HG03378 (cell line): ENCODE measurements around the gene EIF3L.

Source experiments
- ATAC-seq: cut with Tn5 transposase; IDR thresholded peaks from one replicate; pipeline ENCODE4 v1.9.1; 2021; ENCODE audit warnings: mild to moderate bottlenecking, moderate library complexity; ENCODE audit not compliant: unreplicated experiment

The EIF3L gene

DNA sequence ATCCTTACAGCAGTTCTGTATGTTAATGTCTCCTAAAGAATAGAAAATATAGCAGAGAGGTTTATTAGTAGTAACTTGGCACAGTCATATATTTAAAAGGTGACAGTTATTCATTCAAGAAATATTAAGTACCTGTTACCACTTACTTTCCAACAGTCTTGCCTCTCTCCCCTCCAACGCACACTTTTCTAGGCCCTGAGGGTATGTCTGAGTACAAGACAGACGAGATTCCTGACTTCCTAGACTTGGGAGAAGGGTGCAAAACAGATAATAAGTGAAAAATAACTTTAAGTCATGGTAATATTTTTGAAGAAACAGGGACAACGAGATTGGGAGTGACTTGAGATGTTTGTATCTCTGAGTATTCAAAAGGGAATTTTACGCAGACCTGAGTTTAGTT lies 1.6 kb downstream of the EIF3L start:
- ATAC-seq, result no peak

DNA sequence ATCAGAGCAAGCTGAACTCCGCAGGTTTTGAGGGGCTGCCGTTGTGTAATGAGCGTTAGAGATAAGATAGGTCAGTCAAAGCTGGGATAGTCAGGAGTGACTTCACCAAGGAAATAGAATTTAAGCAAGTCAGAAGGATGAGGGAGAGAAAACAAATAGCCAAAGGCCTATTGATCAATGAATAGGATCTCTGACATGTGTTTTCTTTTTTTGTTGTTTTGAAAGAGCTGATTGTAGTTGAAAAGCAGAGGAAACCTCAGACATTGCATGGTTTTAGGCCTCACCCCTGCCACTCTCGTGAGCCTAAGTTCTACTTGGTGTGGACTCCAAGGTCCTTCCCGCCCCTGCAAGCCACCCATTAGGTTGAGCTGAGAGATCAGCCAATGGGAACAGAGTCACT lies 3.2 kb downstream of the EIF3L start:
- no peak for ATAC-seq

DNA sequence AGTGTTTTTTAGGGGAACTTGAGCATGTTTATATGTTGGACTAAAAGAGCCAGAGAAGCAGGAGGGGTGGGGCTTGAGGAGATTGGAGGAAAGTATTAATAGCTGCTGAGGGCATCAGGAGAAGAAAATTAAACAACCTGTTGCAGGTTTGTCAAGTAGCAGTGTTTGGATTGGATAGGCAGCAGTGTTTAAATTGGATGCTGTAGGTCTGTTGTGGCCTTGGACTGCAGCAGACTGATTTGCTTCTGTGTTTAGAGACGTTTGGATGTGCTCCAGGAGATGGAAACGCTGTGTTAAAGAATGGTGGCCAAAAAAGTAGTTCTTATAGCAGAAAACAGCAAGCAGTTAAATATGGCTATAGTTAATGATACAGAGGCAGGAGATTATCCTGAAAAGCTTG lies 5.7 kb downstream of the EIF3L start:
- ATAC-seq, result no peak

DNA sequence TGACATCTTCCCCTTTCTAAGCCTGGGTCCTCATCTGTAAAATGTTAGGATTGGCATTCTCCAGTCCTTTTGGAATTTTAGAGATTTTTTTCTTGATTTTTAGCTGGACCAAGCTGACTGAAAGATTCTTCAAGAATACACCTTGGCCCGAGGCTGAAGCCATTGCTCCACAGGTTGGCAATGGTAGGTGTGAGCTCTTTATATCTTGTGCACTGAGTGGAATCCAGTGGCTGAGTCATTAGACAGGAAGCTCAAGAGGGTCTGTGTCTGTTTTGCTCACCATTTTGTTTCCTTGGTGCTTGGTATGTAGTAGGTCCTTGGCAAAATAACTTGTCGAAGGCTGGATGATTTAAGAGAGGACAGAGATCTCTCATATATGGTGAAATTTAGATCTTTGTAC lies 6.2 kb downstream of the EIF3L start:
- no peak for ATAC-seq

DNA sequence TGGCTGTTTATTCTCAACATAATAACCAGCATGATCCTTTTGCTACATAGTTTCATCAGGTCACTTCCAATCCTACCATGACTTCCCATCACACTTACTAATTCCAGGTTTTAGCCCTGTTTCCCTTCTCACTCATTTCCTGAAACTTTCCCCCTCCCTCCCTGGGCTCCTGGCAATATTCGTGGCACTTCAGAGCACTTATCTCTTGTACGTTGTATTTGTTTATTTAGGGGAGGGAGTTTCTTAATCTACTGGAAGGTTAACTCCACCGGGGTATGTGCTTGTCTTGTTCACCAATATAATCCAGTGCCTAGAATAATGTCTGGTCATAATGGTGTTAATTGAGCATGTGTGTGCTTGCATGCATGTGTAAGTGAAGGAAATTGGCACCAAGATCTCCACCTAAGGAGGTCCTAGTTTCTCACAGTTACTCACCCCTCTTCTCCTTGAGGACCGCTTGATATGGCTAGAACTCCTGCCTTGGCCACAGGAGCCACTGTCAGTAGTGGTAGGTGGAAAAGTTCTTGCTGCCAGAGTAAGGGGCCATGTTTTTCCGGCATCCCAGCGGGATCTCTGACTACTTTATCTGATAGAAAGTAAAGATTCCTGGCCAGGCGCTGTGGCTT lies 11.7 kb downstream of the EIF3L start:
- ATAC-seq, result no peak

DNA sequence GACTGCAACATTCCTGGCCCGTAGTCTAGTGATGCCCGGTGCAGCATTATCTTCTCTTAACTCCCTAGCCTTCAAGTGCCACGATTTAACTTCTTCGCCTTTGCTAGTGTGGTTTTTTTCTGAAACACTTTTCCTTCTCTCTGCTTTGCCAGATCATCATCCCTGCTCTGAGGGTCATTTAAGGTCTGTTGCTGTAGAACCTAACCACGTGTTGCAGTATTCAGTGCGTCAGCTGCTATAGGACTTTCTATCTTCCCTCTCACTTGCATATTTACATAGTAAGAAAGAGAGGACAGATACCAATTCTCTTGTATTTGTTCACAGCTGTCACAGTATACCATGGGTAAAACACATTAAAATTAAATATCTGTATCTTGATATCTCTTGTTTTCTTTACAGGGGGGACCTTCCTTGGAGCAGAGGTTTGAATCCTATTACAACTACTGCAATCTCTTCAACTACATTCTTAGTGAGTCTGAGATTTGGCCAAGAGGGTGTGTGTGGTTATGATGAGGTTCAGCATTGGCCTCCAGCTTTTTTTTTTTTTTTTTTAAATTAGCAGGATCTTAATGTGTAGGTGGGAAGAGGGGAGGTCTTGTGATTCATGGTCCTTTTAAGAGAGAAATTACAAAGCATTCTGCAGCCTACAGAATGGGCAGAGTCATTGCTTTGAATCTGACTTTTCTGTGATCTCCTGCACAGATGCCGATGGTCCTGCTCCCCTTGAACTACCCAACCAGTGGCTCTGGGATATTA lies 13.5 kb downstream of the EIF3L start:
- no peak for ATAC-seq

DNA sequence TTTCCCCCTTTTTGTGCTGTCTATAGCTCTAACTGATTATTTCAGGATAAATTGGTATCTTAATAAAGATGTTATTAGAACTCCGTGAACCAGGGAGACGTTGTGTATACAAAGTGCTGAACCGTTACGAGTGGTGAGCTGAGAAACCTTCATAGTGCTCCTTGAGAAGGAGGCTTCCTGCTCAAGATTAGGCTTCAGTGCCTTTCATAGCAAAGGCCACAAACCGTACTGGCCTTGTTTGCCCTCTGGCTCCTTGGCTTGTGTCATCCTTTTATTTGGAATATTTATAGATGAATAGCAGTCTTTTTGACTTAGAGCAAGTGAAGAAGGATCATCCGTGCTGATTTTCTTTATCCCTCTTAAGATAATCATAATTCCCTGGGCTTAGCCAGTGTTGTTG lies 16.3 kb downstream of the EIF3L start:
- no peak for ATAC-seq

DNA sequence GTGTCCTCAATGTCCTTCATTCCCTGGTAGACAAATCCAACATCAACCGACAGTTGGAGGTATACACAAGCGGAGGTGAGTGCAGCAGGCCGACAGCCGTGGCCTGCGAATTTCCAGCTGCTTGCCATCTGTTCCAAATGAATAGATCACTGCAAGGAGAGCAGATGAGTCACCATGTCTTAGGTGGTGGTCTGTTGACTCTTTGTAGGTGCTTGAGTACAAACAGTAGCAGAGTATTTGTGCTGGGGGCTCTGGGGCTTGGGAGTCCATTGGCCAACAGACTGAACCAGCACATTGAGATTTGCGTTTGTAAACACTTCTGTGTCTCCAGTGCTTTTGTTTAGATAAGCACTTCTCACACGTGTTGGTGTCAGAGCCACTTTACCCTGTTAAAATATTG lies 21.1 kb downstream of the EIF3L start:
- no peak for ATAC-seq

DNA sequence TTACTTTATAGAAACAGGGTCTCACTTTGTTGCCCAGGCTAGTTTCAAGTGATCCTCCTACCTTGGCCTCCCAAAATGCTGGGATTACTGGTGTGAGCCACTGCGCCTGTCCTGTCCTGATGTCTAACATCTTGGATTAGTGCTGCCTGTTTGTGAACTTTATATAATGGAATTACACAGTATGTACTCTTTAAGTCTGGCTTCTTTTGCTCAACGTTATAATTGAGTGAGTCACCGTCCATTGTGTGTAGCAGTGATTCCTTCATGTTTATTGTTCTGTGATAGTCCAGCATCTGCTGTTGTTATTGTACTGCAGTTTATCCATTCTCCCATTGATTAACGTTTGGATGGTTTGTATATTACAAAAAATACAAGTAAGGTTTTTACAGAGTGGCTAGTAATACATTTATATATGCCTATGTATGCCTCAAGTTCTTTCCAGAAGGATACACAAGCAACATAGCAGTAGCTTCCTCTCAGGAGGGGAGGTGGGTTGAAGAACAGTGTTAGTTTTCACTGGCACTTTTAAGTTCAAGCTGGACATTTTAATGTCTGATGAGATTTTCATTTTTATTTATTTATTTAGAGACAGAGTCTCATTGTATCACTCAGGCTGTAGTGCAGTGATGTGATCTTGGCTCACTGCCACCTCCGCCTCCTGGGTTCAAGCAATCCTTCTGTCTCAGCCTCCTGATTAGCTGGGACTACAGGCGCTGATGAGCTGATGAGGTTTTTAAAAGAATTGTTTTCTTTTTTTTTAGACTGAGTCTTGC lies 31.6 kb downstream of the EIF3L start:
- no peak for ATAC-seq

DNA sequence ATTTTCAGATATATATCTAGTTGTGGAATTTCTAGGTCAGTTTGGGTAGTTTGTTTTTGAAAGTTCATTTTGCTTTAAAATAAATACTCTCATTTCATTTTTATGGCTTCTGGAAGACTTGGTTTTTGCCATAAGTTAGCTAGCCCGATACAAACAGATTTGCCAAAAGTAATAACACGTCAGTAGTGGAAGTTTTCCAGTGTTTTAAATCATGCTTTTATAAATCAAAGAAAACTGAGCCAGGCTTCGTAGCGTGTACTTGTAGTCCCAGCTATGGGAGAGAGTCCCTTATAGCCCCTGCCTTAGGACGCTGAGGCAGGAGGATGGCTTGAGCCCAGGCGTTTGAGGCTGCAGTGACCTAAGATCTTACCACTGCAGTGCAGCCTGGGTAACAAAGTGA lies 35.2 kb downstream of the EIF3L start:
- ATAC-seq, result no peak

DNA sequence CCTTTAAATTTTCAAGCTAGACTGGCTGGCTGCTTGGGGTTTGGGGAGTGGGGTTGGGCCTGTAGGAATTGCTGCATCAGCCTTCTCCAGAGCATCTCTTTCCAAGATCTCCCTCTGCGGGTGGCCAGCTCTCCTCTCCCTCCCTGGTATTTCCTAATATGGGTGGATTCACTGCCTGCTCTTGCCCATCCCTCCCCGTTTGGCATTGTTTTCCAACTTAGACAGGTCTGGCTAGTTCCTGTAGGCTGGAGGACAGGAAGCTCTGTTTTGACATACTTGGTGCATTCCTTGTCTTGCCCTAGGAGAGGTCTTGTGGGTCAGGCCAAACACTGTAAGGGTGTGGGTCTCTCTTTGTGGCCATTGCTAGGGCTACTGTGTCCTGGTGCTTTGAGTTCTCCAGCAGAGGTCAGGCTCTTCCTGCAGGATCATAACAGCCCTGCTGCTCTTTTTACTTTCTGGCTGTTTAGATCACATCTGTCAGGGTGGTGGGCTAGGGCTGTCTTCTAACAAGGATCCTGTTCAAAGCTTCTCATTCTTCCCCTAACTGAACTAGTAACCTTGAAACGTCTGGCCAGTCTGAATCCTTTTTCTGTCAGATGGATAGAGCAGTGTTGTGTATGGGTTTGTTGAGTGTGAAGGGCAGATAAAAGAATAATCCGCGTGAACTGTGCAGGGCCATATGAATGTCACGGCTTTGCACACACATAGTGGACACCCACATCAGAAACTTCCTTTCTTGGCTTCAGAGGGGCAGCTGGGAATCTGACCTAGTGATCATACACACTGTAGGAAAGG lies 38.6 kb downstream of the EIF3L start:
- no peak for ATAC-seq

DNA sequence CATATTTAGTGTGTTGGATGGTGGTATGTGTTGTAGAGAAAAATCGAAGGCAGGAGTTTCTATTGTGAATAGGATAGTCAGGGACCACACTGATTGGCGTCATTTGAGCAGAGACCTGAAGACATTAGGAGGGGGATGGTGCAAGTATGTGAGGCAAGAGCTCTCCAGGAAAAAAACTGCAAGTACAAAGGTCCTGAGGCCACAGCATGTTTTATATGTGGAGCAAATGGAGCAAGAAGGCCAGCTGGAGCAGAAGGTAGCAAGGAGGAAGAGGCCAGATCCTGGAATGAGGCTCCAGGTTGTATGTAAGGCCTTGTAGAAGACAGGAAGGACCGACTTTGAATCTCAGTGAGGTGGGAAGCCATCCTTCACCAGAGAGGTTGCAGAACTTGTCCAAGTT lies 42.7 kb downstream of the EIF3L start:
- no peak for ATAC-seq

DNA sequence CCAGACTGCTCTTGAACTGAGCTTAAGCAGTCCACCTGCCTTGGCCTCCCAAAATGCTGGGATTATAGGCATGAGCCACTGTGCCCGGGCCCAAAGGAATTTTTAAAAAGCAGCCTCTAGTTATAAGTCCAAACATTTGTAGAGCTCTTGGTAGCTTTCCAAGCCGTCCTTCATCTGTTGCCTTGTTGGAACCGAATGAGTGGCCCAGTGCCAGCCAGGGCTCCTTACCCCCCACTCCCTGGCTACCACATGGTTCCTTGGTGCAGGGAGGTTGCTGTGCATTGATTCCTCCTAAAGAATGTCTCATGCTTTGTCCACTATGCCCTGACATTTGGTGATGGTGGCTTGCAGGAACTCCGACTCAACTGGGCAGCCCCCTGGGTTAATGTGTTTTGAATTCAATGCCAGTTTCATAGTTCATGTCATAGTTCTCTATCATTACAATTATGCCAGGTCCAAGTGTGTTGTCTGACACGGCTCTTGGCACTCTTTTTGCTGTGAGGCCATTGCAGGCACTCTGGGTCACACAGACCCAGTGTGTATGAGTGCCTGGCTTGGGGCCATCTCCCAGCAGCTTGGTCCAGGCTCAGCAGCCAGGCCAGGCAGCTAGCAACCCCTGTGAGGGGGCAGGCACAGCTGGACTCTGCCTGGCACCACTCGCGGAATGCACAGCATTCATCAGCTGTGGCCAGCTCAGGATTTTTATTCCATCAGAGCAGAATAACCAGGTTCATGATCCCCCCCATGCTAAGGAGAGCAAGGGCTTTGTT lies 43.5 kb downstream of the EIF3L start:
- ATAC-seq, result no peak

DNA sequence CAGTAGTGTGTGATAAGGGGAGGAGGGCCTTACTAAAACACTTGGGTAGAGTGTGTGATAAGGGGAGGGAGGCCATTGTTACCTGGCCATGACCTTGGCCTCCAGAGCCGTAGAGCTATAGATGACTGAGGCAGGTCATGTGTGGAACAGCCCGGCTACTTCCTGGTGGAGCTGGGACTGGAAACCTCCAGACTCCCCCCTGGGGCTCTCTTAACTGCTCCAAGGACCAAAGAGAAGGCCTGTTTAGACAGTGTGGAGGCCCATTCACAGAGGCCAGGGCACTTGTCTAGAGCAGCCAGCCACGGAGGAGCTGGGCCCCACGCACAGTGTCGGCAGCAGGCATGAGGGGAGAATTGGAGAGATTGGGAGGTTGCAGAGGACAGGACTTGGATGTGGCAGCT lies 44.4 kb downstream of the EIF3L start:
- no peak for ATAC-seq

DNA sequence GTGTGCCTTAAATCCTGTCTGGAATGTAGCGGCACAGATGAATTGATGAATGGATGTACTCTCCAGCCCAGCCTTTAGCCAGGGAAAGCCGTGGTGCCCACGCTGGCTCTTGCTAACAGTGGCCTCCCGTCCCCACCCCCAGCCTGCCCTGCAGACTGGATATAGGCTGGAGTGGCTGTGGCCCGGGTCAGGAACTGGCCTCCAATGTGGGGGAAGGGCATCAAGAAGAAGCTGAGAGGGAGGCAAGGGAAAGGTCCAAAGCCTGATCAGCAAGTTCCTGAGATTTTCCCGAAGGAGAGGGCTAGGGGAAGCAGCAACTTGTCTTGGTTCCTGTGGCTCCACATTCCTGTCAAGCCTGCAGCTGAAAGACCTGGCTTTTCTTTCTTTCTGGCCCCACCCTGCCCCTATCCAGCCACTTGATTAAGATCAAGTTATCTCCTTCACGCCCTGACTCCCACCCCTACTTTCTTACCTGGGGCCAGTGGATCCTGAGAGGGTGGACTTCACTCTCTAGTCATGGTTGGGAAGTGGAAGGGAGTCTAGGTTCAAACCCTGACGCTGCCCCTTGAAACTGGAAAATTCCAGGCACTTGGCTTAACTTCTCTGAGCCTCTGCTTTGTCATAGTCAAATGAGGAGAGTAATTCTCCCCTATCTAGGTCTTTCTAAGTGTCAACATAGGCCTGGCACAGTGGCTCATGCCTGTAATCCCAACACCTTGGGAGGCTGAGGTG lies 45.9 kb downstream of the EIF3L start:
- no peak for ATAC-seq

DNA sequence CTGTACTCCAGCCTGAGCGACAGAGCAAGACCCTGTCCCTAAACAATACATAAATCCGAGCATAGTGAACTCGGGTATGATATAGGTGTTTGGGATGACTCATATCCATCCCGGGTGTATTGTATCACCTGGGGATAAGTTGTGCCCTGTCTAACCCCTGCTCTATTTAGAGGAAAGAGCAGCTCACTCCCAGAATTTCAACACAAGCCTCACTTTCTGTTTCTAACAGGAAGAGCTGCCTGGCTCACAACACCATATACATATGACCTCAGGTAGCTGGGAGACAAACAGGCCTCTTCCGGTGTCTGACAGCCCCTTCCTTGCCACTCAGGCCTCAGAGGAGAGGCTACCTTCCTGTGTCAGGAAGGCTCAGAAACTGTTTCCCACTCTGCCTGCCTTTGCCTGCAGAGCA lies 47.0 kb downstream of the EIF3L start:
- ATAC-seq, result peak; percentile 58

DNA sequence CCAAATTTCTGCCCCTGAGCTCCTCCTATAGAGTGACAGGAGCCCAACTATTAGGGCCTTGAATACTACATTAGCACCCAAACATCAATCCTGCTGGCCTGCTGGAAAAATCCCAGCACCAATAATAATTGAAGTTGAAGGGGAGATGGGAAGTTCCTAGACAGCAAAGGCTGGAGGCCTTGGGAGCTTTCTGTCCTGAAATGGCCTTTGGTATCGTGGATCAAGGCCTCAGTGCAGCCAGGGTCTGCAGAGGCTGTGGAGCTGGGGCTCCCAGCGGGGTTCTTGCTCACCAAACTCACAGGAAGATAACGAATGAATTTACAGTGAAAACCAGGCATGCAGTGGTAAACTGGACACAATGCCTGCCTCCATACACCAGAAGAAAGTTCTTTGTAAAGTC lies 47.7 kb downstream of the EIF3L start:
- no peak for ATAC-seq

DNA sequence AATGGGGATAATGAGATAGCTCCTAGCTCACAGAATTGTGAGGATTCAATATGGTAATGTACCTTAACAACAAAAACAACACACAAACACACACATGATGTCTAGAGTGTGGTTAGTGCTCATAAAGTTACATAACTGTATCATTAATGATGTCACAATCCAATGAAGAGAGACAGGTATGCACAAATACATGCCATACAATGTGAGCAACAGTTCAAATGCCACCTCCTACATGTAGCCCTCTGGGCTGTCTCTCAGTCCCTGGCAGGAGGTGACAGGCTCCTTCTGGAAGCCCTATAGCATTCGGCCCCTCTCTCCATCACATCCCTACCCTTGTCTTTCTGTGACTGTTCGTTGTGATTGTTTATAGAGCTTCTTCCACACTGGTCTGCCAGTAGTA lies 48.6 kb downstream of the EIF3L start:
- ATAC-seq, result no peak

DNA sequence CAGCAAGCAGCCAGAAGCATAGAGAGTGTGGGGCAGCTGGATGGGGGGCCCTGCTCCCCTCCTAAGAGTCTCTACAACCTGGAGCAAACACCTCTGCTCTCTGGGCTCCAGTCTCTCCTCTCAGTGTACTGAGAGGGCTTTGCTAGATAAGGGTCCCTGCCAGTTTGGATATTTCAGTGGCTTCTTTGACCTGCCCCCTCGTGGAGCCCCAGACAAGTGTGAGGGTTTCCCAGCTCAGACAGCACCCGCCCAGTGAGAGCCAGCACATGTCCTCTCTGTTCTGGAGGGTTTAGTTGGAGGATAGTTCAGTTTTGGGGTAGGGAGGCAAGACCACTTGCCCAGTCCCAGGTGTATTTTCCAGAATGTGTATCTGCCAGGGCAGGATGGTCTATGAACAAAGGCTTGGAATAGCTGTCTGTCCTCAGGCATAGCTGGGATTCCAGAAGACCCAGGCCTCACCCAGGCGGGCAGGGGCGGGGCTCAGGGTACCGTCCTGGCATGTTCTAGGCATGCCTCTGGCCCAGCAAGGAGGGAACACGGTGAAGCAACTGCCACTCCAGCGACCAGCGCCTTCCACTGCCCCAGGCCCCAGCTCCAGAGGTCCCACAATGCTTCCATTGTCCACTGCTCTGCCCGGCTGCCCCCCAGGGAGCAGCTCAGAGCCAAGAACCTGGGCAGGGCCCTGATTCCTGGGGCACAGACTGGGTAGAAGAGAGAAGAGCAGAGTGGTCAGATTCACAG lies 49.4 kb downstream of the EIF3L start:
- no peak for ATAC-seq
